H1 (cell line): ENCODE results near the gene KRTCAP2. TPM values are rescaled to one million over a fixed set of nuclear protein-coding genes. Genes with fewer than 3 reads are reported as not detected.

Experiments
- CTCF ChIA-PET: fragments of 300-600 bp; sonication (Branson Sonifier 250); formaldehyde crosslinking; loops from one replicate; lab custom pipeline; 2021; ENCODE audit not compliant: partially characterized antibody; lab: Charles Lee
- POLR2A ChIA-PET: fragments of 300-600 bp; sonication (Branson Sonifier 250); formaldehyde crosslinking; loops from one replicate; lab custom pipeline; 2021; ENCODE audit warnings: inconsistent platforms; ENCODE audit not compliant: partially characterized antibody; lab: Charles Lee
- DNase-seq, 2 experiments: peaks; one replicate each; pipeline versions ENCODE4 v3.0.0 to v3.0.0-alpha.2; 2010 to 2022; ENCODE audit warnings: low spot score in 2 of 2, low read depth in 1 of 2, mixed read lengths in 1 of 2
- FAIRE-seq: peaks from 2 replicates; lab custom pipeline; 2011; peaks lifted over from hg19 to GRCh38; lab: Jason Lieb, UNC
- H2AFZ ChIP-seq: 2 replicates; pipeline ENCODE4 v1.8.1; 2012; ENCODE audit warnings: low read length, inconsistent platforms
- H2AK5ac ChIP-seq: 2 replicates; pipeline ENCODE4 v1.6.1; 2013; ENCODE audit warnings: low read depth, low read length
- H2BK120ac ChIP-seq: replicated peaks from 2 replicates; pipeline ENCODE3; 2013; ENCODE audit warnings: low read depth, low read length, inconsistent platforms
- H2BK12ac ChIP-seq: 2 replicates; pipeline ENCODE4 v1.6.1; 2013; ENCODE audit warnings: low read depth, low read length
- H2BK15ac ChIP-seq: 2 replicates; pipeline ENCODE4 v1.6.1; 2013; ENCODE audit warnings: low read length
- H2BK20ac ChIP-seq: 2 replicates; pipeline ENCODE4 v1.6.1; 2013; ENCODE audit warnings: low read length
- H2BK5ac ChIP-seq: 2 replicates; pipeline ENCODE4 v1.6.1; 2013; ENCODE audit warnings: low read depth, low read length
- H3K14ac ChIP-seq: 2 replicates; pipeline ENCODE4 v1.6.1; 2013; ENCODE audit warnings: inconsistent platforms; ENCODE audit not compliant: insufficient read length
- H3K18ac ChIP-seq: 2 replicates; pipeline ENCODE4 v1.6.1; 2013; ENCODE audit warnings: low read length; ENCODE audit errors: extremely low read depth
- H3K23ac ChIP-seq: 2 replicates; pipeline ENCODE4 v1.6.1; 2013; ENCODE audit warnings: inconsistent platforms; ENCODE audit not compliant: insufficient read length
- H3K23me2 ChIP-seq: 2 replicates; pipeline ENCODE4 v1.6.1; 2013; ENCODE audit warnings: low read depth, low read length
- H3K27ac ChIP-seq: 2 replicates; pipeline ENCODE4 v1.6.1; 2011; ENCODE audit warnings: low read depth, low read length, inconsistent platforms
- H3K27me3 ChIP-seq, 4 experiments: replicated peaks in 1 of 4; 1 replicate in 1 of 4; 2 replicates in 3 of 4; pipeline versions ENCODE4 v1.6.1 to v1.8.1; 2011 to 2013; ENCODE audit warnings: low read length in 3 of 4, mild to moderate bottlenecking in 3 of 4, inconsistent platforms in 2 of 4, mixed read lengths in 2 of 4, moderate library complexity in 1 of 4; ENCODE audit not compliant: control insufficient read depth in 3 of 4, insufficient read depth in 3 of 4; ENCODE audit errors: extremely low read depth in 1 of 4
- H3K36me3 ChIP-seq, 4 experiments: 2 replicates each; pipeline versions ENCODE4 v1.6.1 to v1.8.1; 2011 to 2013; ENCODE audit warnings: mild to moderate bottlenecking in 4 of 4, low read length in 3 of 4, moderate library complexity in 2 of 4, control low read depth in 1 of 4, inconsistent platforms in 1 of 4; ENCODE audit not compliant: insufficient read depth in 4 of 4, control insufficient read depth in 2 of 4
- H3K4ac ChIP-seq: replicated peaks from 2 replicates; pipeline ENCODE3; 2013; ENCODE audit warnings: low read length, low read depth, mixed read lengths, inconsistent platforms; ENCODE audit not compliant: insufficient read length
- H3K4me1 ChIP-seq, 4 experiments: replicated peaks in 1 of 4; 1 replicate in 1 of 4; 2 replicates in 3 of 4; pipeline versions ENCODE4 v1.6.1 to v1.8.1; 2011 to 2013; ENCODE audit warnings: low read length in 3 of 4, inconsistent platforms in 2 of 4, mixed read lengths in 1 of 4; ENCODE audit not compliant: insufficient read depth in 4 of 4, control insufficient read depth in 3 of 4
- H3K4me2 ChIP-seq, 2 experiments: 2 replicates each; pipeline versions ENCODE4 v1.6.1 to v1.8.1; 2011 to 2013; ENCODE audit warnings: low read depth in 2 of 2, low read length in 2 of 2, control low read depth in 1 of 2, inconsistent platforms in 1 of 2, mild to moderate bottlenecking in 1 of 2; ENCODE audit not compliant: insufficient read depth in 1 of 2
- H3K4me3 ChIP-seq, 4 experiments: fragments of 200-600, 300-600 bp in 1 of 4; sonication (generic), shearing (Covaris generic), sonication (Bioruptor Twin) in 1 of 4; 2 replicates each; pipeline versions ENCODE4 v1.5.1 to v1.8.1; 2011 to 2016; ENCODE audit warnings: low read length in 4 of 4, low read depth in 3 of 4, control low read depth in 2 of 4, inconsistent platforms in 2 of 4, mild to moderate bottlenecking in 2 of 4, mixed read lengths in 1 of 4, moderate library complexity in 1 of 4; ENCODE audit not compliant: insufficient read depth in 2 of 4; ENCODE audit errors: extremely low read depth in 1 of 4
- H3K56ac ChIP-seq: replicated peaks from 2 replicates; pipeline ENCODE3; 2013; ENCODE audit warnings: low read depth, mild to moderate bottlenecking, mixed read lengths, low read length, inconsistent platforms; ENCODE audit not compliant: insufficient read length
- H3K79me1 ChIP-seq: 2 replicates; pipeline ENCODE4 v1.6.1; 2013; ENCODE audit warnings: low read depth, low read length, control low read depth
- H3K79me2 ChIP-seq, 2 experiments: 2 replicates each; pipeline versions ENCODE4 v1.6.1 to v1.8.1; 2012 to 2013; ENCODE audit warnings: low read length in 2 of 2, mild to moderate bottlenecking in 2 of 2, inconsistent platforms in 1 of 2; ENCODE audit not compliant: insufficient read depth in 2 of 2, control insufficient read depth in 1 of 2
- H3K9ac ChIP-seq, 4 experiments: replicated peaks in 1 of 4; 1 replicate in 1 of 4; 2 replicates in 3 of 4; pipeline versions ENCODE4 v1.6.1 to v1.8.1; 2011 to 2013; ENCODE audit warnings: low read depth in 3 of 4, low read length in 3 of 4, control low read depth in 2 of 4, mild to moderate bottlenecking in 2 of 4, moderate library complexity in 2 of 4, inconsistent platforms in 1 of 4; ENCODE audit errors: extremely low read depth in 1 of 4
- H3K9me3 ChIP-seq, 2 experiments: 2 replicates each; pipeline versions ENCODE4 v1.6.1 to v1.8.1; 2012 to 2013; ENCODE audit warnings: mild to moderate bottlenecking in 2 of 2, moderate library complexity in 2 of 2, control low read depth in 1 of 2, inconsistent platforms in 1 of 2, low read depth in 1 of 2, low read length in 1 of 2, mixed read lengths in 1 of 2; ENCODE audit not compliant: insufficient read depth in 2 of 2
- H4K20me1 ChIP-seq, 2 experiments: replicated peaks in 1 of 2; 2 replicates each; pipeline versions ENCODE3 to v1.8.1; 2011 to 2013; ENCODE audit warnings: inconsistent platforms in 2 of 2, low read length in 2 of 2, mild to moderate bottlenecking in 1 of 2; ENCODE audit not compliant: insufficient read depth in 2 of 2, control insufficient read depth in 1 of 2
- H4K5ac ChIP-seq: 2 replicates; pipeline ENCODE4 v1.6.1; 2013; ENCODE audit warnings: low read length, low read depth, mixed read lengths, inconsistent platforms; ENCODE audit not compliant: insufficient read length
- H4K8ac ChIP-seq: 2 replicates; pipeline ENCODE4 v1.8.0; 2013; ENCODE audit warnings: mild to moderate bottlenecking, moderate library complexity, low read length, inconsistent platforms; ENCODE audit not compliant: insufficient read depth; ENCODE audit errors: extremely low read depth
- H4K91ac ChIP-seq: replicated peaks from 2 replicates; pipeline ENCODE3; 2013; ENCODE audit warnings: low read length, mixed read lengths, inconsistent platforms; ENCODE audit not compliant: insufficient read length
- ASH2L ChIP-seq: fragments of 200-600, 300-600 bp; sonication (generic); IDR thresholded peaks from one replicate; pipeline ENCODE4 v1.7.1; 2017; ENCODE audit warnings: low read length
- ATF2 ChIP-seq: IDR thresholded peaks from 2 replicates; pipeline ENCODE4 v1.6.1; 2012; ENCODE audit warnings: low read length, inconsistent platforms
- CTBP2 ChIP-seq: IDR thresholded peaks from 2 replicates; pipeline ENCODE4 v1.7.0; 2011; ENCODE audit warnings: borderline replicate concordance, mild to moderate bottlenecking, moderate library complexity, mixed read lengths, low read length; ENCODE audit not compliant: insufficient read depth, insufficient read length
- HDAC2 ChIP-seq, 2 experiments: fragments of 300-600 bp in 1 of 2; sonication (generic) in 1 of 2; IDR thresholded peaks; 2 replicates each; pipeline ENCODE4 v1.6.1; 2011 to 2012; ENCODE audit warnings: low read depth in 2 of 2, low read length in 2 of 2, mild to moderate bottlenecking in 2 of 2, moderate library complexity in 2 of 2, borderline replicate concordance in 1 of 2, inconsistent platforms in 1 of 2
- JUN ChIP-seq: IDR thresholded peaks from 2 replicates; pipeline ENCODE4 v1.6.1; 2011; ENCODE audit warnings: low read depth, mild to moderate bottlenecking, improper control_type of control experiment, low read length
- POLR2AphosphoS5 ChIP-seq: IDR thresholded peaks from 2 replicates; pipeline ENCODE4 v1.6.1; 2011; ENCODE audit warnings: low read depth, low read length
- WGBS, 2 experiments: shearing (Covaris generic) in 1 of 2; methylation state at CpG; one replicate each; pipeline versions ENCODE4 v1.1.6 to v1.1.7; 2013 to 2015; ENCODE audit warnings: low lambda C conversion rate in 2 of 2, mixed read lengths in 2 of 2, inconsistent platforms in 1 of 2, low coverage in 1 of 2, missing lambda C conversion rate in 1 of 2; ENCODE audit not compliant: insufficient replicate concordance in 2 of 2, insufficient coverage in 1 of 2, insufficient read length in 1 of 2; ENCODE audit errors: extremely low coverage in 1 of 2, missing lambda C conversion rate in 1 of 2; 5-methylcytosine and 5-hydroxymethylcytosine counted together
- polyA plus RNA-seq, 7 experiments: library from polyadenylated mRNA; depleted of rRNA in 3 of 7; stranded (reverse) in 5 of 7; unstranded in 2 of 7; fragments of >200 nt in 5 of 7; fragments of 200-250 nt in 2 of 7; gene quantifications; 1 replicate in 5 of 7; 2 replicates in 1 of 7; 4 replicates in 1 of 7; pipeline versions ENCODE4 v1.2.1 to v1.2.3, GENCODE V29; 2011 to 2013; ENCODE audit warnings: missing spikeins in 2 of 7, mixed read lengths in 2 of 7
- total RNA-seq: library from RNA; stranded (reverse); fragmentation: NEBNext Ultra II Directional; extraction: Animal tissue kit (Norgen Biotek cat#: 25700); gene quantifications from 2 replicates; pipeline ENCODE4 v1.2.1, GENCODE V29; 2021

KRTCAP2 gene
- total and polyA plus RNA-seq, 2 of the 8 experiments (the other 6 are each of a cell fraction or from before 2014, with no cell fraction given): 146 to 317 TPM

GRCh38 chr1:155196103-155196892 lies 23.2 kb upstream of the KRTCAP2 start:
- peak overlapping the region; percentile 21 for H2BK15ac ChIP-seq
- H3K56ac ChIP-seq: peak overlapping the region; percentile 97
- peak overlapping the region; percentile 98 for H4K5ac ChIP-seq
- peaks cover 15 to 37% of the 10 kb centered on the region in 2 experiments for H4K20me1 ChIP-seq
- peak overlapping the region; percentile 92 for H3K27ac ChIP-seq
- H3K4me3 ChIP-seq: peak overlapping the region; percentile 94 to 98 (median 96)
- peak overlapping the region; percentile 100 for H2BK20ac ChIP-seq
- H3K14ac ChIP-seq: no peak overlapping the region
- peak overlapping the region; percentile 93 to 95 for H3K4me2 ChIP-seq
- peaks cover 9 to 31% (median 25%) of the 10 kb centered on the region in 4 experiments for H3K4me1 ChIP-seq
- H3K18ac ChIP-seq: peak overlapping the region; percentile 91
- H2BK120ac ChIP-seq: peak overlapping the region; percentile 98
- no peaks in the 10 kb centered on the region for H3K9me3 ChIP-seq
- peak; percentile 90 for FAIRE-seq
- H4K91ac ChIP-seq: peak overlapping the region; percentile 86
- H3K79me2 ChIP-seq: peaks cover 6 to 34% of the 10 kb centered on the region in 2 experiments; a peak in 3 of 4 replicates
- H3K23me2 ChIP-seq: peaks cover 24% of the 10 kb centered on the region
- H3K36me3 ChIP-seq: peaks cover 38 to 50% (median 42%) of the 10 kb centered on the region in 4 experiments
- ChIA-PET CTCF (interaction anchor here (0.6 to 5.1 kb wide), 8 partner anchors 9 to 111 kb away, joined by 3 to 107 read pairs (median 3); partner anchors contain the start of genes THBS3 and TRIM46), POLR2A (interaction anchor here (0.6 to 19.4 kb wide), 22 partner anchors 11 to 240 kb away, joined by 3 to 512 read pairs (median 6); partner anchors contain the start of genes HCN3, KRTCAP2, MTX1 and PBXIP1)
- no peak overlapping the region for H3K23ac ChIP-seq
- WGBS, 2 experiments: 12% methylated on average over 6 of the region's 6 CpGs; no CpG with 5 or more reads in 1 of the 2 experiments
- H2AFZ ChIP-seq: no peak overlapping the region
- H2BK12ac ChIP-seq: peak overlapping the region; percentile 100
- peak overlapping the region; percentile 94 for H3K4ac ChIP-seq
- peaks cover 22% of the 10 kb centered on the region for H3K79me1 ChIP-seq
- H2BK5ac ChIP-seq: peak overlapping the region; percentile 99
- DNase-seq: peak in 1 of 2 experiments; percentile 87
- peak overlapping the region; percentile 100 for H2AK5ac ChIP-seq
- no peak overlapping the region for H4K8ac ChIP-seq
- H3K9ac ChIP-seq: peak overlapping the region; percentile 55 to 96 (median 93)
- no peaks in the 10 kb centered on the region; a peak in 1 of 7 replicates for H3K27me3 ChIP-seq
- TF ChIP-seq HDAC2 (IDR thresholded peaks at IDR 0.05; ENCODE audit: borderline replicate concordance in 1 of 2, low read depth in 2 of 2, low read length in 2 of 2) (peak; percentile 47 to 70; a peak in 2 of 4 replicates), CTBP2 (no peak), POLR2AphosphoS5 (peak; percentile 69; the same call in 1 of the 2 replicates), ATF2 (0 out of 2 replicates have a peak, but pooled peaks have one; percentile 60), ASH2L (peak; percentile 45), JUN (peak; percentile 48)
